HG03135 (cell line): ENCODE results near the gene CWF19L1.

Experiments used
- ATAC-seq: cut with Tn5 transposase; IDR thresholded peaks from one replicate; pipeline ENCODE4 v1.9.1; 2021; ENCODE audit warnings: mild to moderate bottlenecking, moderate library complexity; ENCODE audit not compliant: unreplicated experiment

CWF19L1 gene

DNA sequence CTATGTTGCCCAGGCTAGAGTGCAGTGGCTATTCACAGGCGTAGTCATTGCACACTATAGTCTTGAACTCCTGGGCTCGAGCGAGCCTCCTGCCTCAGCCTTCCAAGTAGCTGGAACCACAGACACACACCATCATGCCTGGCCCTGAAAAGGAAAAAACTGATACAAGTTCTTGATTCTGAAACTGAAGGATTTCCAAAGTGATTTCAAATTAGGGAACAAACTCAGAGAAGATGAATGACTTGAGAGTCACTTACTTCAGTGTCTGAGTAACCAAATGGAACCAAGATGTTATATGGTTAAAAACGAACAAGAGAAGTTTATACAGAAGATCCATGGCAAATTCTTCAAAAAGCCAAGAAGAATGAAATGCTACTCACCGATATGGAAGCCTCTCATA lies 14.4 kb downstream of the CWF19L1 start:
- ATAC-seq: no peak

DNA sequence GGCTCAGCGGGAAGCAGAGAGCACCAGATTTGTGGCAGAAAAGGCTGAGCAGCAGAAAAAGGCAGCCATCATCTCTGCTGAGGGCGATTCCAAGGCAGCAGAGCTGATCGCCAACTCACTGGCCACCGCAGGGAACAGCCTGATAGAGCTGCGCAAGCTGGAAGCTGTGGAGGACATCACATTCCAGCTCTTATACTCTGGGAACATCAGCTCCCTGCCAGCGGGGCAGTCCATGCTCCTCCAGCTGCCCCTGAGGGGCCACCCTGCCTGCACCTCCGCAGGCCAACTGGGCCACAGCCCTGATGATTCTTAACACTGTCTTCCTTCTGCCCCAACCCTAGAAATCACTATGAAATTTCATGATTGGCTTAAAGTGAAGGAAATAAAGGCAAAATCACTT lies 18.6 kb downstream of the CWF19L1 start:
- no peak for ATAC-seq

DNA sequence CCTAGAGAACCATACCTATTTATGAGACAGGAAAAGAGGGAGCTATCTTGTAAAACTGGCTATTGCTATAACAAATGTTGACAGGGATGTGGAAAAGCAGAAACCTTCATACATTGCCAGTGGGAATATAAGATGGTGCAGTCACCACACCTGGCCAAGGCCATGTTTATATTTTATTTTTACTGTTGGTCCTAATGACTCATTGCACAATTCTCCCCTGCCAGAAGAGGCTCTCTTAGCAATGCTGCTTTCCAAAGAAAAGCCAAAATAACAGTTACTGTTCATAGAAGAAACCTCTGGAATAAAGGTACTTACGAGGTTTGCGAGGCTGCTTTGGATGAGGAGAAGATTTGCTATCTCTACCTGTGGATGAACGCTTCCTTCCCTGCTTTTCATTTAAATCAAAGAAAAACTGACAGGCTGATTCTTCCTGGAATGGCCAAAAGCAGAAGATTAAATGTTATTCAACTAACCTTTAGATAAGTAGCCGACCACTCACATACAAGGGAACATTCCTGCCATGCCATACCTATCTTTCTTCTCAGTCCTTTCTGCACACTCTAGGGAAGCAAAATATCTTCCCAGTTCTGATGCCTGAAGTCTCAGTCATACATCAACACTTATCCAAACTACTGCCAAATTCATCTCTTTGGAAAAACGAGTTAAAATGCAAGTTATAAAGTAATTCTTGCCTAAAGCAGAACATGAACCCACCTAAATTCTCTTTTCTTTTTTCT lies 21.8 kb downstream of the CWF19L1 start:
- ATAC-seq: no peak

DNA sequence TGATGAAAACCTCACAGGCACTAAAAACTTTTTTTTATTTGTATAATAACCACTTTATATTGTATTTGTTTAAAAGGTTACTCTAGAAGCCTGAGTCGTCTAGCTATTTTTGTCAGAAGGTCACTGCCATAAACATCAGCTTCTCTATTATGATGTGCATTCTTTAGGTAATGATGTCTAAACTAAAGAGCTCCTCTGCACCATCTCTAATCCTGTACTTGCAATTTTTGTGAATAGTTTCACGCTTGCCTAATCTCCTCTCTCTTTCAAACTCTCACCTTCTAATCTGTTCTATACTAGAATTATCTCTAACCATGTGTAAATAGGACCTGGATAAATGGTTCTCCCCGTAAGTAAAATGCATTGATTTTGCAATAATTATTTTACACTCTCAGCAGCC lies 27.6 kb downstream of the CWF19L1 start:
- ATAC-seq: no peak

DNA sequence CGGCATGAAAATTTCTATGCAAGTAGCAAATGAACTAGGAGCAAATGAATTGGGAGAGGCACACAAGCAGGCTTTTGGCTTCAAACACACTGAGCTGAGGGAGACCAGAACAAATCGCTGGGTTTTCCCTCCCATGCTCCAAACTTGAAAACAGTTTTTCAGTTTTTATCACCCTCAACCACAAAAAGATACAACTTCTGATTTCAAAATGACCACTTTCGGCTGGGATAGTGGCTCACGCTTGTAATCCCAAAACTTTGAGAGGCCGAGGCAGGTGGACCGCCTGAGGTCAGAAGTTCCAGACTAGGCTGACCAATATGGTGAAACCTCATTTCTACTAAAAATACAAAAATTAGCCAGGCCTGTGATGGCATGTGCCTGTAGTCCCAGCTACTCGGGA lies 29.0 kb downstream of the CWF19L1 start:
- ATAC-seq: no peak

DNA sequence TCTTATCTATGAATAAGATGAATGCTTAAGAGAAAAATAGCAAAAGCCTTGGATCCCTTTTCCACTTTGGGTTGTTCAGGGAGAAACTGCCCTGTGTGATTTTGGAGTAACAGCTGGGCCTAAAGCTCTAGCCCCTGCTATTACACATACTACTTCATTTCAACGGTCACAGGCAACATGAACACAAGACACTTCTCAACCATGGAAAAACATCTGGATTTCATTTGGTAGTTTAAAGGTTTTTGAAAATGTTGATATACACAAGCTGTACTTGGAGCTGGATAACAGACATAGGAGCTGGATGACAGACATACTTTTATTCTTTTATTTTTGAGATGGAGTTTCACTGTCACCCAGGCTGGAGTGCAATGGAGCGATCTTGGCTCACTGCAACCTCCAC lies 35.3 kb downstream of the CWF19L1 start:
- no peak for ATAC-seq

DNA sequence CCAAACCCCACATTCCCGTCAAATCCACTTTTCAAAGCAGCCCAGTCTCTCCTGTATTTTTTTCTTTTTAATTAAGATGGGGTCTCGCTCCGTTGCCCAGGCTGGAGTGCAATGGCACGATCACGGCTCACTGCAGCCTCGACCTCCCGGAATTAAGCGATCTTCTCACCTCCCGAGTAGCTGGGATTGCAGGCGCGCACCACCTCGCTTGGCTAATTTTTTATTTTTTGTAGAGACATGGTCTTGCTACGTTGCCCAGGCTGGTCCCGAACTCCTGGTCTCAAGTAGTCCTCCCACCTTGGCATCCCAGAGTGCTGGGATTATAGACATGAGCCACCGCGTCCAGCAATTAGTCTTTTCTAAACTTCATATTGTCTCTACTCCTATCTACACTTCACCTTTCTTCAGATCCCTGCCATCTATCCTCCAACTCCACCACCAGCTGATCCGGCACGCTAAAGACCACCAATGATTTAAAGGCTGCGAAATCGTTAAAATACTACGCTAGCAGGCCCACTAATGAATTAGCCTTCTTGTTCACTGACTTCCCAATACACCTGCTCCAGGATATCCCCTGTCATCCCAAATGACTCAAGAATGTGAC lies 37.5 kb downstream of the CWF19L1 start:
- no peak for ATAC-seq

DNA sequence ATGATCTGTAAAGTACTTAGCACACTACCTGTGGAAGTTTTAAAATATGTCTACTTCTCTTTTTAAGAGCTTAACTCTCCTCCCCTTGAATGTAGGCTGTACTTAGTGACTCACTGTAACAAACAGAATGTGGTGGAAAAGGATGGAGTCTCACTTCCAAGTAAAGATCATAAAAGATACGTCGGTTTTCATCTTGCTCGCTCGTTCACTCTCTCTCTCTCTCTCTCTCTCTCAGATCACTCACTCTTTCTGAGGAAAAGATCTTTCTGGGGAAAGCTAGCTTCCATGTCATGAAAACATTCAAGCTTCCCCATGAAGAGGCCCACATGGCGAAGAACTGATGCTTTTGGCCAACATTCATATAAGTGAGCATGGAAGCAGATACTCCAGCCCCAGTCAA lies 43.6 kb downstream of the CWF19L1 start:
- no peak for ATAC-seq

DNA sequence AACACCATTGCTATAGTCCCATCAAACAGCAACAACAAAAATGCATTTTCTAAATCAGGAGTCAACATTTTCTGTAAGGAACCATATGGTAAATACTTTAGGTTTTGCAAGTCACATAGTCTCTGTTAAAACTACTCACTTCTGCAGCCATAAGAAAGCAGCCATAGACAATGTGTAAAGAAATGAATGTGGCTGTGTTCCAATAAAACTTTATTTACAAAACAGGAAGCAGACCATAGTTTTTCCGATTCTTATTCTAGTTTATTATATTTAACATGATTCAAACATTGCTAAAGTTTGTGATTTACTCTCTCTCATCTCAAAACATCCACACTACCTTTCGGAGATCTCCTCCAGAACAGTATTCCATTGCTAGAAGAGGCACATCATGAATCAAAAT lies 44.9 kb downstream of the CWF19L1 start:
- ATAC-seq: no peak

DNA sequence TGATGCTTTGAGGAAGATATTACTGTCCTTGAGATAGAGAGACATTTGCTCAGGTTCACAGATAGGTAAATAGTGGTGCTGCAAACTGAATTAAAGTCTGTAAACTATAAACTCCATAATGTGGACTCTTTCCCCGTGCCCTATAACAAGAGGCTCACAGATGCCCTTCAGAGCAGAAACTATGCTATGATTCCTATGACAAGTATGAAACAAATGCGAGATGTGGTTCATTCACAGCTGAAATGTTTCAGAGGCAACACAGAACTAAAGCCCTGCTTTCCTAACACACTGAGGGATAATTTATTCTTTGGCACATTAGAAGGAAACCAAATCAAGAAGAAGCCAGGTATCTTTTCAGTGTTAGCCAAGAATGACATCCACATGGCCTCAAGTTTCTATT lies 51.4 kb downstream of the CWF19L1 start:
- no peak for ATAC-seq

DNA sequence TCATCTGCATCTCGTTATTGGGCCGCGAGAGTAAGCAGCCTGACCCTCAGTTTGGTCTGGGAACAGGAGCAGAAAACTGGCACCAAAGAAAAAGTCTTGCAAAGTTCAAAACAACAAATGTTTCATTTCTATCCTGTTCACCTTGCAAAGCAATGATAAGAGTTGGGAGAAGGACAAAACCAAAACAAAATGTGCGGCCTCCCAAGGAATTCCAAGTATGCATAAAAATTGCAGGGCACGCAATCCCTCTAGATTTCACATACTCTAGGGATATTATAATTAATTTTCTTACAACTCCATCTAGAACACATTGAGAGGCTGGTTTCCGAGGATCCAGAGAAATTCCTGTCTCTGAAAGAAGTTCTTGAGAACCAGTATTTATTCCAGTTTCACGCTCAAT lies 58.1 kb downstream of the CWF19L1 start:
- no peak for ATAC-seq

DNA sequence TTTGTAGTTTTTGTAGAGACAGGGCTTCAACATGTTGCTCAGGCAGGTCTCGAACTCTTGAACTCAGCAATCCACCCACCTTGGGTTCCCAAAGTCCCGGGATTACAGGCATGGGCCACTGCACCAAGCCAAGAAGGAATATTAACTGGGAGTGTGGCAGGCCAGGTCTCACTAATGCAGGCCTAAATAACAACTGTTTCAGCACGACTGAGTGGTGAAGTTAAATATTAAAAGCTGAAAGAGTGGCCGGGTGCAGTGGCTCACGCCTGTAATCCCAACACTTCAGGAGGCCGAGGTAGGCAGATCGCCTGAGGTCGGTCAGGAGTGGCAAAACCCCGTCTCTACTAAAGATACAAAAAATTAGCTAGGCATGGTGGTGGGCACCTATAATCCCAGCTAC lies 59.2 kb downstream of the CWF19L1 start:
- no peak for ATAC-seq

DNA sequence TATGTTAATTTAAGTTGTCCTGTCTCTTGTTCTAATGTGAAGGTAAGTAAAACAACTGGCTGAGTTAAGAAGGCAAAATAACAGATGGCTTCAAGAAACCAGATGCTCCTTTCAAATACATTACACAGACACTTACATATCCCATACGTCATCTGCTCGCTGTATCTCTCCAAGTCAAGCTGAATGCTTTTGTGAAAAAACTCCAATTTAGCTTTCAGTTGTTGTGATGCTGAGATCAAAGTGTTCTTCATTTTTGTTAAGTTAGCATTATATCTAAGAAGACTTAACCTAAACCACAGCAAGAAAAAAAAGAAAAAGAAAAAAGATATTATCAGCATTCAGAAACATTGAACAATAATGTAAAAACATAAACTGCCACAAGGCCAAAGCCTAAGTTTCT lies 63.1 kb downstream of the CWF19L1 start:
- ATAC-seq: no peak

DNA sequence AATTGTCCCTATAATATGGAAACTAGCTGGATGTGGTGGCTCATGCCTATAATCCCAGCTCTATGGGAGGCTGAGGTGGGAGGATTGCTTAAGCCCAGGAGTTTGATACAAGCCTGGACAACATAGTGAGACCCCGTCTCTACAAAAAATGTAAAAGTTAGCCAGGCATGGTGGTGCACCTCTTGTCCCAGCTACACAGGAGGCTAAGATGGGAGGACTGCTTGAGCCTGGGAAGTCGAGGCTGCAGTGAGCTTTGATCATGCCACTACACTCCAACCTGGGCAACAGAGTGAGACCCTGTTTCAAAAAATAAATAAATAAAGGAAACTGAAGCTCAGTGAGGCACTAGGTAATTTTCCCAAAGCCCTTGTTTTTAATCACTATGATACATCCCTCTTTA lies 65.9 kb downstream of the CWF19L1 start:
- no peak for ATAC-seq

DNA sequence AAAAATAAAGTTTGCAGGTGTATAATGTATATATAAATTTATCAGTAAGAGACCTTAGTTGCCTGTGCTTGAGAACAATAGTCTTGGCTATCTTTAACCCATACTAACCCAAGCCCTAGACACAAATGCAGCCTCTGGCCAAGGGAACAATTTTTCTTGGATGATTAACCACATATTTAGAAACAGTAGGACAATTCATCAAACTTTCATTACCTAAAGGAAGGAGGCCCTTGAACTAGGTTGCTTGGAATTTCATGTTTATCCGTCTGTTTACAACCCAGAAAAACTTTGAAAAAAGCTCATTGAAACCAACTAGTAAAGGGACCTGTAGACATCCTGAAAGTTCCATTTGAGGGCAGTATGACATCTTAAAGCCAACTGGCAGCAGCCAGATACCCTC lies 72.7 kb downstream of the CWF19L1 start:
- no peak for ATAC-seq

DNA sequence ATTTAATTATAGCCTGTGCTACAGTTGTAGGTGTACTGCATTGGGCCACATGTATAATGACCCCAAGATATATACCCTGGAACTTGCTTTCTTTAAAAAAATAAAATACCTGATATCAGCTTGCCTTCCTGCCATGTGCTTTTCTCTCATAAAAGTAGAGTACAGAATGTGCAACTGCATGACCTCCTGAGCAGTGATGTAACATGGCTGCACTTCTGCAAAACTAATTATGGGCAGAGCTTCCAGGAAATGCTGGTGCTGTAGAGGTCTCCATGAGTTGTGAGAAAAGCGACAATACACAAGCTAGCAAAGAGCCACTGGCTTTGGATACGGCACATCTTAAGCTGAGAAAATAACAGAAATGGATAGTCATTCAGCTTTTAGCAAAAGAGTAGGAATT lies 75.1 kb downstream of the CWF19L1 start:
- ATAC-seq: no peak

DNA sequence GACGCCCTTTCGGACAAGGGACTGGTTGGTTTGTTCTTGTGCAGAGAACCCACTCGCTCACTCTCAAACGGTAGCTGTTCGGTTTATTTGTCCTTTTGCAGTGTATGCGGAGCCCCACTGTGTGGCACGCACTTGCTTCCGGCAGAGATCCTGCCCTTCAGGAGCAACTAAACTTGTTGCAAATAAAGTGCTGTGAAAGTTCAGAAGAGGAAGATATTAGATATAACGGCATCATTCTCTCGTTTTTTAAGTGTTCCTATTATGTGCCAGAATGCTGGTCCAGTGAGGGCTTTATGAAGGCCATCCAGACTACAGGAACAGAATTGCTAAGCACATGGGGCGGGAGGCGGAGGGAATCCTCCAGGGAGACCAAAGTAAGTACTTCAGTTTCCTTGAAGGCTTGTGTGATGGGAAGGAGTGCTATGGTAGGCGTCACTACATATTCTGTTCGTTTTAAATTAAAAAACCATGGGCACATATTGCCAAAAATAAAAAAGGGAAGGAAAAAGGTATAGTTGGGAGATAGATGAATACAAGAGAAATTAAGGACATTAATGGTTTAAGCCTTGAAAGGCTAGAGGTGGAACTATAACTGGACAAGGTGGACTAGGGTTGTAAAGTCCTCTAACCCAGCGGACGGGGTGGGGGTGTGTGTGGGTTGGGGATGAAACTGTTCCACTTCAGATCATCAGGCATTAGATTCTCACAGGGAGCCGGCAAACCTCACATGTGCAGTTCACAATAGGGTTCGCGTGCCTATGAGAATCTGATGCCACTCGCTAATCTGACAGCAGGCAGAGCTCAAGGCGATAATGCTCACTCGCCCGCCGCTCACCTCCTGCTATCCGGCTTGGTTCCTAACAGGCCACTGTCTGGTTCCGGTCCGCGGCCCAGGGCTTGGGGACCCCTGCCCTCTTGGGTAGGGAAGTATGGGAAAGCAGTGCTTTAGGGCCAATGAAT lies 80.9 kb downstream of the CWF19L1 start:
- ATAC-seq: peak; percentile 49

DNA sequence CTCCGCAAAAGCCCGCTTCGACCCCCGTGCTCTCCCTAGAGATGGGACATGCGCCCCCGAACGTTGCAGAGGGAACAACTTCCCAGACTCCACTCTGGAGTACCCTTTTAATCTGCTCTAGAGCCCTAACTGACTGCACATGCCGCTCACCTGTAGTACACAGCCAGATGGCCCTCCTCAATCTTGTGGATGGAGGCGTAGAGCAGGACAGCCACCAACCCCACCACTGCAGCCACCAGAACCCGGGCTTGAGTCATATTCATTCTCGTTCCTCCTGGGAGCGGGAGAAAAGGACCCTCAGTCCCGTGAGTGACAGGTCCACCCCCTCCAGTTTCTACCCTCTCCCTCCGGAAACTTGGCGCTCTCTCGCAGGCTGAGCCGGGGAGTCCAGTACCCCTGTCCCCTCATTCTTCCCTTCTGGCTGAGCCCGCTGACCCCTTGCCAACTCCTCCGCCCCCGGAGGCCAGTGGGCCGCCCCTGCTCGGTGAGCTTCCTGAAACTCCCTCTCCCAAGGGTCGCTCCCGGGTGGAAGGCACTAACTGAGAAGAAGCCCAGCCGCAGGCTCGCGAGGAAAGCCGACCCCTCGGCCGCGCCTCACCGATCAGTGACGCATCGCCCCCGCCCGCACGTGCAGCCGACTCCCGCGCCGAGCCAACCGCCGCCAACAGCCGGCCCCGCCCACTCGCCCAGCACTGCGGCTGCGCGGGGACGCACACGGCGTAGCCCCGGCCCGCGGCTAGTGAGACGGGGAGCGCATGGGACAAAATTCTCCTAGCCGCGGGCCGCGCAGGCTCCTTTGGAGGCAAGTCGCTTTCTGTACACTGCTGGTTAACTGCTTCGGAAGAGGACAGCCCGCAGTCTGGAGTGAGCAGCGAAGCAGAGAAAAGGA lies 81.8 kb downstream of the CWF19L1 start, which contains the start of gene ERLIN1:
ERLIN1 (minus strand) TSS at position 666 of the 889 bp plus-strand sequence; CDS start at position 263, 403 bp downstream.
- ATAC-seq: peak; percentile 79

DNA sequence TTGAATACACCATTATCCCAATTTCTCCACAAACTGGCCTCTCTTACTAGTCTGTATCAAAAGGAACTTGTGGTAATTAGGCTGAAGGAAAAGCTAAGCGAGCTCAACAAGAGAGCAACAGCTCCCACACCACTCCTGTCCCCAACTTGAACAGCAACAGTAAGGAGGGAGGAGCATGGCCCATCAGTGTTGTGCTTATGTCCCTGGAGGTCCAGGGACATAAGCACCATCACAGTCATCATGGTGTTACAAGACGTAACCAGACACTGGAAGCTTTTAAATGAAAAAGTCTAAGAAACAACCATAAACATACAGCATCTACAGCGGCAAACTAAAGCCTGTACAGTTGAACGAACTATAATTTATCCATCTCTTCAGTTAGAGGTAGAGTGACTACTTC lies 82.6 kb downstream of the CWF19L1 start:
- no peak for ATAC-seq

DNA sequence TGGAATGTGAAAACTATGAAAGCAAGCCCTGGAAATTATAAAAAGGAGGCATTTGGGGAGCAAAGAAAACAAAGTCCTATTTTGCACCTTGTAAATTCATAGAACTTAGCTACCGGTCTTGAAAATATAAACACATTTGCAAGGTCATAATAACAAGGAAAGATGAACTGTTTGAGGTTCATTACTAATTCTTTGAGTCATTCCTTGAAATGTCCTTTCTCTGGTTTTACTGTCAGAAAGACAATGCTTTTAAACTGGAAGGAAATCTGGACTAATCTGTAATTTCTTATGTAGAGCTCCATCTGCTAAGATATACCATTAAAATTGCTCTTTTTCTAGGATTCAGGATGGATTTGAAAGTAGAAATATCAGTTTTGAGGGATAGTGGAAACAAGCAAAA lies 83.0 kb downstream of the CWF19L1 start:
- no peak for ATAC-seq

DNA sequence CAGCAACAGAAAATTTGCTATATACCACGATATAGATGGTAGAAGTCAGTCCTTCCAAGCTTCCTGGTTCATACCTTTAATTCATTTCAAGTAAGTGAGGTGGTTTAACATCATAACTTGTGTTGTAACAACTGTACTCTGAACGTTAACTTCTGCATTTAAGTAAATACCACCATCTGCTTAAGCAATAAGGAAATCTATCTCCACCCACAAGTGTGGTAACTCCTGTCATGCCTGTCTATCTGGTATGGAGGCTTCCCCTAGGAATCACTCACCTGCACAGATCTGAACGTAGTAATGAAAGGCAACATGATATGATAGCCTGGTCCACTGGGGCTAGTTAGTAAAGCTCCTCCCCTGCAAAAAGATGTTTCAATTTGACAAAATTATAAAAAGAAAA lies 84.0 kb downstream of the CWF19L1 start:
- no peak for ATAC-seq
